ENCODE data around the gene HEXD.

DNA sequence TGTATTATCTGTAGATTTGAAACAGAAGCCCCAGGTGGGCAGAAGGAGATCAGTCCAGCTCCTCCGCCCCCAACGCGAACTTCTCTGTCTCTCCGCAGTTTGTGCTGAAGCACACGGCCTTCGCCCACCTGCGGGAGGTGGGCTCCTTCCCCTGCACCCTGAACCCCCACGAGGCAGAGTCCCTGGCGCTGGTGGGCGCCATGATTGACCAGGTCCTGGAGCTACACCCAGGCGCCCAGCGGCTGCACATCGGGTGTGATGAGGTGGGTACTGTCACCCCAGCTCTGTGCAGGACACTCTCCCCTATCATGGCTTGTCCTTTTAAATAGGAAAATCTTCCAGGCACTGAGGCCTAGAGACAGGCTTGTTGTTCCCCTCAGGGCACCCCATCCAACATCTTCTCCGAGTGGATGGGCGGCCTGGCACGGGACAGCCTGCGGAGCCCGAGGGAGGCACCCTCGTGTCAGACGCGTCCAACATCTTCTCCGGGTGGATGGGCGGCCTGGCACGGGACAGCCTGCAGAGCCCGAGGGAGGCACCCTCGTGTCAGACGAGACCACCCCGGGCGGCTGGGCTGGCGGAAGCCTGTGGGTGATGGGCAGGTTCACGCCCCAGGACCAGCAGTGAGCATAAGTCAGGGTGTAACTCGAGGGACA, 15.5 kb downstream of the HEXD start:
- TF ChIP-seq POLR2A (IDR thresholded peaks at IDR 0.05; ENCODE audit: low read depth, low read length): no peak
- TF ChIP-seq TAF1 (IDR thresholded peaks at IDR 0.05; ENCODE audit: borderline replicate concordance, low read depth, low read length): no peak

Data from GM12892 (cell line).